ENCODE results near the gene ARHGEF12.

The ARHGEF12 gene

DNA sequence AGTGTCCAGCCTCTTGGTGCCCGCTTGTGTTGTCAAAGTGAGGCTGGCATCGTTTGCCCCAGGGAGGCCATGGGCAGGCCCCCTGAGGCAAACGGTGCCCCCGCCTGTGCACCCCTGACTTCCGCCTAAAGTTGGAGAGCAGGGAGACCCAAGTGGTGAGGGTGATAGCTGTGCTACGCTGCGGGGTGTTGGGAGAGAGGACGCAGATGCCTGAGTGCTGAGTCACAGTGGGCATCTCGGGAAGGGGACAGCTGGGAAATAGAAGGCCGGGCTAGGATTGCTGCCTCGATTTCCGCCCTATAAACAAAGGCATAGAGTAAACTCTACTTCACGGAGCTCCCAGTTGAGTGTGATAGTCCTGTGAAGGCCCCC, 181.2 kb downstream of the ARHGEF12 start:
- DNase-seq (ENCODE audit: low spot score): no peak

GRCh38 chr11:120517801-120518291, 181.6 kb downstream of the ARHGEF12 start:
- DNase-seq (ENCODE audit: low spot score): no peak

GRCh38 chr11:120518356-120518755, 182.1 kb downstream of the ARHGEF12 start:
- DNase-seq (ENCODE audit: low spot score): no peak

DNA sequence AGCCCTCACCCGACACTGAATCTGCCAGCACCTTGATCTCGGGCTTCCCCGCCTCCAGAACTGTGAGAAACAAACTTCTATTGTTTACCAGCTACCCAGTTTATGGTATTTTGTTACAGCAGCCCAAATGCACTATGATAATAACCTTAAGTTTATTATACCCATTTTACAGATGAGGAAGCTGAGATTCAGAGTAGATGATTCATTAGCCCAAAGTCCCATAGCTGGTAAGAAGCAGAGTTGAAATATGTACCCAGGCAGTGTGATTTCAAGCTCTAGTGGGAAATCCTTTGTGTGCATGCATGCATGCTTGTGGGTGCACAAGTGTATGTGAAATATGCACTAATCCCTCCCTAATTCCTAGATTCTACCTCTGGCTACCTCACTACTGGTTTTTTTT, 183.3 kb downstream of the ARHGEF12 start:
- no peak for DNase-seq (ENCODE audit: low spot score)

GRCh38 chr11:120520091-120520822, 184.0 kb downstream of the ARHGEF12 start:
- DNase-seq (ENCODE audit: low spot score): no peak

DNA sequence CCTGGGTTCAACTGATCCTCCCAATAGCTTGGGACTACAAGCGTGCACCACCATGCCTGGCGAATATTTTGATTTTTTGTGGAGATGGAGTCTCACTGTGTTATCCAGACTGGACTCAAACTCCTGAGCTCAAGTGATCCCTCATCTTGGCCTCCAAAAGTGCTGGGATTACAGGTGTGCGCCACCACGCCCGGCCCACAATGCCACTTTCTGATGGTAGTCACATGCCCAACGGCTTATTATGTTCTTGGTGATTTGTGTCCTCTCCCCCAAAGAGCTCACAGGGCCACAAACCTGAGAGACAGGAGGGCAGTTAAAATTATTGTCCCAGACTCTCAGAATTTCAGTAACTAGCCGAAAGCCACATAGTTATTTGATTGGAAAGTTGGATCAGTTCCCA, 185.0 kb downstream of the ARHGEF12 start:
- DNase-seq (ENCODE audit: low spot score): no peak

DNA sequence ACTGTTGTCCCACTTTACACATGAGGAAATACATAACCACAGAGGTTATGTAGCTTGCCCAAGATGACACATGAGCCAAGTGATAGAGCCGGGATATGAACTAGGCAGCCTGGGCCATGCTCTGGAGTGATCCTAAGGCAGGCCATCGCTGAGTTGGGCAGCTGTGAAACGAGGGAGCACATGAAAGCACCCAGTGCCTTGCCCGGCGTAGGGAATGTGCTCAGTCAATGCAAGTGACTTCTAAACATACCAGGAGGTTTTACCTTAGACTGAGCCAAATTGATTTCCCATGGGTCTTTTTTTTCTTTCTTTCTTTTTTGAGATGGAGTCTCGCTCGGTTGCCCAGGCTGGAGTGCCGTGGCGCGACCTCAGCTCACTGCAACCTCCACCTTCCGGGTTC, 185.8 kb downstream of the ARHGEF12 start:
- DNase-seq (ENCODE audit: low spot score): no peak

GRCh38 chr11:120522736-120523135, 186.5 kb downstream of the ARHGEF12 start:
- DNase-seq (ENCODE audit: low spot score): no peak

DNA sequence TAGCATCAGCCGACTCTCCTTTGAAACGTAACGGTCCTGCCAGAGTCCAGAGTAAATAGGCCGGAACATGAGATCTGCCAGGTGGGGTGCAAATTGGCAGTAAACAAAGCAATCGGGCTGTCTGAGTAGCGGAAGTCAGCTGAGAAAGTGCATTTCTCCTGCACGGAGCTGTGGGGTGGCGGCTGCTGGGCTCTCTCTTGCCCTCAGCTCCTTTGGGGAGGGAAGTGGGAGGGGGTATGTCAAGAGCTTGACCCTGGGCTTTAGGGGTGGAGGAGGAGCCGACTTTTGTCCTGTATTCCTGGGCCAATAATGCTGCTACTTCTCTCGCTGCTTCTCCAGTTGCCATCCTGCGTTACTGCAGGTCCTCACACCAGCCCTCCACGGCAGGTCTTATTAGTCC, 187.0 kb downstream of the ARHGEF12 start:
- no peak for DNase-seq (ENCODE audit: low spot score)

- DNase-seq (ENCODE audit: low spot score): no peak
These were observed 188.4 kb downstream of the ARHGEF12 start for GRCh38 chr11:120524536-120525085.

GRCh38 chr11:120525261-120526171, 189.3 kb downstream of the ARHGEF12 start:
- no peak for DNase-seq (ENCODE audit: low spot score)

DNA sequence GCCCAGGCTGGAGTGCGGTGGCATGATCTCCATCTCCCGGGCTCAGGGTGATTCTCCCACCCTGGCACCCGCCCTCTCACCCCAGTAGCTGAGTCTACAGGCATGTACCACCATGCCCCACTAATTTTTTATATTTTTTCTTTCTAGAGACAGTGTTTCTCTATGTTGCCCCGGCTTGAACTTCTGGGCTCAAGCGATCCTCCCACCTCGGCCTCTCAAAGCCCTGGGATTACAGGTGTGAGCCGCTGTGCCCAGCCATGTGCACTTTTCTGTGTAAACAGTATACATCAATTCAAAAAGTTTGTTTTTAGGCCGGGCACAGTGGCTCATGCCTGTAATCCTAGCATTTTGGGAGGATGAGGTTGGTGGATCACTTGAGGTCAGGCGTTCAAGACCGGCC, 190.0 kb downstream of the ARHGEF12 start:
- no peak for DNase-seq (ENCODE audit: low spot score)

GRCh38 chr11:120527111-120527761, 191.0 kb downstream of the ARHGEF12 start:
- DNase-seq (ENCODE audit: low spot score): no peak

GRCh38 chr11:120528749-120529148, 192.5 kb downstream of the ARHGEF12 start:
- DNase-seq (ENCODE audit: low spot score): no peak

DNA sequence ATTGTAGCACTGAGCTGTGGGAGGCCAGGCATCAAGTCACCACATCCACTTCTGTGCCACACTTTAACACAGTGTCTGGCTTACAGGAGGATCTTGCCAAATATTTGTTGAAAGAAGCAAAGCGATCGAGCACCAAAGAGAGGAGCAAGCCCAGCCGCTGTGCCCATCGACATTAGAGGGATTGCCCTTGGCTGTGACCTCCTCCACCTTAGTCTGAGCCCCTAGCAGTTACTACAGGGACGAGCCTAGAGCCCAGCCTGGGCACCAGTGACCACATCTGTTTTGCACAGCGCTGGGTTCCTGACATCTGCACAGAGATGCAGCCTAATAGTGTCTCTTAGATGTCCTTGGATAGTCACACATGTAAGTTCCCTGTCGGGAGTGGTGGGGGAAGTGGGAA, 193.0 kb downstream of the ARHGEF12 start:
- no peak for DNase-seq (ENCODE audit: low spot score)

GRCh38 chr11:120529911-120530310, 193.7 kb downstream of the ARHGEF12 start:
- no peak for DNase-seq (ENCODE audit: low spot score)

DNA sequence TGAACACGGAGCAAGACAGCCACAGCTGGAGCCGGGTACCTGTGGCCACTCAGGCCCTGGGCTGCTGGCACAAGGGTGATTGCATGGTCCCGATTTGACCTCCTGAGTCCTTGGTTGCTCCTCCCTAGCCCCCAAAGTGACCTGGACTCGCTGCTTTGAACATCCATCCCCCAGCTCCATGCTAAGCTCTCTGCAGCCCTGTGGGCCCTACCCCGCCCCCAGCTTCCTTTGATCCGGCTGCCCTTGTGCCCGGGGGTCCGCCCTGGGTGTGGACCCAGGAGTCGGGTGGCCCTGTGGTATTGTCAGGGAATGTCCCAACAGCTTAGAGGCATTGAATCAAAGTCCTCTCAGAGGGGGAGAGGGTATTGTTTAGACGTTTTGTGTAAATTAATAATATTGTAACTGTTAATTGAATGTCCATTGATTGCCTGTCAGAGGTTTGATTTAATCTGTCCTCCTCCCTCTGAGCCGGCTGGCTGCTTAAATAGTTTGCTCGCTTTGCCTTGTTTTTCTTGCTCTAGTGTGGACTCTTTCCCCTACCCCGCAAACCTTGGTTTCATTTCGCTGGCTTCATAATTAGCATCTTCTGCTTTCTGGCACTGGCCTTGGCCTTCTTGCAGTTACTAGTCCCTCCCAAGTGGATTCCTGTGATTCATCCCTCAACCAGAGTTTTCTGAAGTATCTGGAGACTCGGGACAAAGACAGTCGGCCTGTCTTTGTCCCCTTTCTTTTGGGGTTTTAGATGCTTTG, 196.0 kb downstream of the ARHGEF12 start:
- no peak for DNase-seq (ENCODE audit: low spot score)

DNA sequence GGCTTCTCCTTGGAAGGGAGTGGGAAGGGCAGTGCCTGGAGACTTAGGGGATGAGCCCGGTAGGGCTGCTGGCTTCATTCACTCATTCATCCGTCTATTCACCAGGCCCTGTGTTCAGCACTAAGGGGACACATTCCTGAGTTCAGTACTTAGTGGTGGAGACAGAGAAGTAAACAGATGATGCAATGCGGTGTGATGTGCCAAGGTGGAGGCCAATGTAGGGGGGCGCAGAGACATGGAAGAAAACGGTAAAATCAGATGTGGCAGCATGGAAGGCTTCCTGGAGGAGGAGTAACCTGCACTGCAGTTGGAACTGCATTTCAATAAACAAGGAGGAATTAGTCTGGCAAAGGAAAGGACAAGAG, 196.6 kb downstream of the ARHGEF12 start:
- DNase-seq (ENCODE audit: low spot score): no peak

DNA sequence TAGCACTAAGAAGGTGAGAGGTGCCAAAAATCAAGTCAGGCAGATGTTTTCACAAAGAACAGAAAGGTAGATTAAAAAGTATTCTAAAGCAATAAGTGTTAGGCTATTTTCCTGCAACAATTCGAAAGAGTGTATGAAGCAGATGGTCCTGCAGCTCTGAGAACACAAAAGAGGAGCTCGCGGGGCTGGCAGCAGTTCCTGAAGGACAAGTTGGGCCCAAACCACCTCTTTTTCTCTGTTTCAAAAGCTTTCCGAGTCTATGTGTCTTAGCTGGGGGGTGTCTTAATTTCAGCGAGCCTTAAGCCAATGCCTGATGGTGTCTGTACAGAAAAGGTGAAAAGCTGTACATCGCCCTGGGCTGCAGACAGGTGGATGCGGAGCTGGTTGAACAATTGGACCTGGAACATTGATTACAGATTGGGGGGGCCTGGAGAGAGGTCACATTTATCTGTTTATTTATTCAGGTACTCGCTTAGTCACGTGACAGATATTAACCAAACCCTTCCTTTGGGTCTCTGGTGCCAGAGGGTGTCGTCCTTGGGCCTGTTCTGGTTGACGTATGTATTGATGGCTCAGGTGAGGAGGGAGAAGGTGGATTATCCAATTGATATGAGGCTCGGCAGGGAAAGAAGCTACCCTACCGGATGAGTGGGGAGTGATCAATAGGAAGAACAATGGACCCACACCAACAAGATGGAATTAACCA, 200.0 kb downstream of the ARHGEF12 start:
- DNase-seq (ENCODE audit: low spot score): no peak

DNA sequence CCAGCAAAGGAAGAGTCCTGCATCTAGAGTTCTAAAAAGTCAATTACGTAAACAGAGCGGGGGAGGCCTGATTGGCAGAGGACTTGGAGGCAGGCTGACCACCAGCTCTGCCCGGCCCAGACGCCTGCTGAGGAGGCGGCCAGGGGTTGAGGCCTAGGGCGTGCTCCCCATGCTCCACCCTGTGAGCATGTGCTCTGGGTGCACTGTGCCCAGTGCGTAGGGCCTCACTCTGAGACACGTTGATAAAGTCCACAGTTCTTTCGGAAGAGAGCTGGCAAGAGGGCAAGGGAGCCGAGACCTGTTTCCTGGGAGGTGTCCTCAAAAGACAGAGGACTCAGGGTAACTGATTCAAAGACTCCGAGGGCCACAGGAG, 200.6 kb downstream of the ARHGEF12 start:
- no peak for DNase-seq (ENCODE audit: low spot score)

GRCh38 chr11:120537996-120538395, 201.8 kb downstream of the ARHGEF12 start:
- DNase-seq (ENCODE audit: low spot score): no peak
